ENCODE results near the gene CCR1. TPM values are rescaled to one million over a fixed set of nuclear protein-coding genes. Genes with fewer than 3 reads are reported as not detected.

CCR1 gene
- total RNA-seq, 2 experiments from 2014 or later: not detected

DNA sequence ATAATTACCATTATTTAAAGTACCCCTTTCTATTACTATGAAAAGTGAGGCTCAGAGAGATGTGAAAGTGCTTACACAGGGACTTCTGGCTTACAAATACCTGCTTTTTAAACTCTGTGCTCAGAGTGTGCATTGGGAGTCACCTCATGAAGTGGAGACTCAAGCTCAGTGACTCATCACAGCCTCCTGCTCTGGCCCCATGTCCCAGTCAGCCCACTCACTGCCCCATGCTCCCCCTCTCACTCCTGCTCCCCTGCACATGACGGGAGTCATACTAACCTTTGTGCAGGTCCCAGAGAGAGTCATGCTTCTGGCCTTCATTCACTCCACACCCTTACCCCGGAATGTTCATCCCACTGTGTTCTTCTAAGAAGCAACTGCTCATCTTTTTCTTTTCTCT, 20.2 kb downstream of the CCR1 start:
- intact Hi-C loops (cut with micrococcal nuclease; ENCODE audit: unreplicated experiment): loop anchor here (5.0 kb wide), 1 partner anchor 91 kb away; no protein-coding TSS in a partner anchor
- H3K79me2 ChIP-seq (ENCODE audit: insufficient read depth, low read depth, low read length): no peaks in the 10 kb centered on the region
- H3K36me3 ChIP-seq (ENCODE audit: insufficient read depth, low read length): no peaks in the 10 kb centered on the region
- no peak for TF ChIP-seq EZH2phosphoT487 (IDR thresholded peaks at IDR 0.05; ENCODE audit: borderline replicate concordance, low read depth, low read length)
- TF ChIP-seq, protein P1, sequence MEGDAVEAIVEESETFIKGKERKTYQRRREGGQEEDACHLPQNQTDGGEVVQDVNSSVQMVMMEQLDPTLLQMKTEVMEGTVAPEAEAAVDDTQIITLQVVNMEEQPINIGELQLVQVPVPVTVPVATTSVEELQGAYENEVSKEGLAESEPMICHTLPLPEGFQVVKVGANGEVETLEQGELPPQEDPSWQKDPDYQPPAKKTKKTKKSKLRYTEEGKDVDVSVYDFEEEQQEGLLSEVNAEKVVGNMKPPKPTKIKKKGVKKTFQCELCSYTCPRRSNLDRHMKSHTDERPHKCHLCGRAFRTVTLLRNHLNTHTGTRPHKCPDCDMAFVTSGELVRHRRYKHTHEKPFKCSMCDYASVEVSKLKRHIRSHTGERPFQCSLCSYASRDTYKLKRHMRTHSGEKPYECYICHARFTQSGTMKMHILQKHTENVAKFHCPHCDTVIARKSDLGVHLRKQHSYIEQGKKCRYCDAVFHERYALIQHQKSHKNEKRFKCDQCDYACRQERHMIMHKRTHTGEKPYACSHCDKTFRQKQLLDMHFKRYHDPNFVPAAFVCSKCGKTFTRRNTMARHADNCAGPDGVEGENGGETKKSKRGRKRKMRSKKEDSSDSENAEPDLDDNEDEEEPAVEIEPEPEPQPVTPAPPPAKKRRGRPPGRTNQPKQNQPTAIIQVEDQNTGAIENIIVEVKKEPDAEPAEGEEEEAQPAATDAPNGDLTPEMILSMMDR (conservative IDR thresholded peaks at IDR 0.05; ENCODE audit: low read length): no peak
- H3K4me3 ChIP-seq (ENCODE audit: low read depth, low read length, poor library complexity, severe bottlenecking): no peak overlapping the region
- no peak overlapping the region for H2AFZ ChIP-seq (ENCODE audit: low read length)
- H3K4me2 ChIP-seq (ENCODE audit: low read length): no peak overlapping the region
- ChIA-PET CTCF (ENCODE audit: unreplicated experiment) (no interaction called here), POLR2A (no interaction called here)
- H3K27ac ChIP-seq (ENCODE audit: low read depth, low read length, poor library complexity, severe bottlenecking): no peak overlapping the region
- no TSS peak for BruUV-seq (replicated peaks)
- H3K9me2 ChIP-seq (ENCODE audit: insufficient read depth, low read length): no peaks in the 10 kb centered on the region
- DNase-seq (ENCODE audit: low spot score): no peak
- peaks cover 11% of the 10 kb centered on the region for H3K4me1 ChIP-seq (ENCODE audit: insufficient read depth, low read length, poor library complexity, severe bottlenecking)
- H4K20me1 ChIP-seq (ENCODE audit: insufficient read depth, low read length): no peaks in the 10 kb centered on the region
- H3K9me3 ChIP-seq (ENCODE audit: low read length): no peaks in the 10 kb centered on the region

DNA sequence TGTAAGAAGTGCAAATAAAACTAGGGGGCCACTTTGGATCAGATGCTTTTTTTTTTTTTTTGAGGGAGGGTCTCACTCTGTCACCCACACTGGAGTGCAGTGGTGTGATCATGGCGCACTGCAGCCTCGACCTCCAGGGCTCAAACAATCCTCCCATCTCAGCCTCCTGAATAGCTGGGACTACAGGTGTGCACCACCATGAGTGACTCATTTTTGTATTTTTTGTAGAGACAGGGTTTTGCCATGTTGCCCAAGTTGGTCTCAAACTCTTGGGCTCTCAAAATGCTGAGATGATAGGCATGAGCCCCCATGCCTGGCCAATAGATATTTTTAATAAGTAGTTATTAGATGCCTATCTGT, 20.8 kb downstream of the CCR1 start:
- H3K9me3 ChIP-seq (ENCODE audit: low read length): no peaks in the 10 kb centered on the region
- TF ChIP-seq, protein P1 (conservative IDR thresholded peaks at IDR 0.05; ENCODE audit: low read length): no peak
- TF ChIP-seq EZH2phosphoT487 (IDR thresholded peaks at IDR 0.05; ENCODE audit: borderline replicate concordance, low read depth, low read length): no peak
- H2AFZ ChIP-seq (ENCODE audit: low read length): no peak overlapping the region
- H3K4me1 ChIP-seq (ENCODE audit: insufficient read depth, low read length, poor library complexity, severe bottlenecking): peaks cover 11% of the 10 kb centered on the region
- no peak overlapping the region for H3K4me2 ChIP-seq (ENCODE audit: low read length)
- H3K36me3 ChIP-seq (ENCODE audit: insufficient read depth, low read length): no peaks in the 10 kb centered on the region
- H3K9me2 ChIP-seq (ENCODE audit: insufficient read depth, low read length): no peaks in the 10 kb centered on the region
- no peaks in the 10 kb centered on the region for H4K20me1 ChIP-seq (ENCODE audit: insufficient read depth, low read length)
- POLR2A ChIA-PET: interaction anchor here (0.7 kb wide), 2 partner anchors 101 to 1236 kb away, joined by 3 read pairs; no protein-coding TSS in a partner anchor
- H3K4me3 ChIP-seq (ENCODE audit: low read depth, low read length, poor library complexity, severe bottlenecking): no peak overlapping the region
- H3K79me2 ChIP-seq (ENCODE audit: insufficient read depth, low read depth, low read length): no peaks in the 10 kb centered on the region
- DNase-seq (ENCODE audit: low spot score): no peak
- CTCF ChIA-PET (ENCODE audit: unreplicated experiment): no interaction called here
- no peak overlapping the region for H3K27ac ChIP-seq (ENCODE audit: low read depth, low read length, poor library complexity, severe bottlenecking)
- BruUV-seq (replicated peaks): no TSS peak
- intact Hi-C loops (cut with micrococcal nuclease; ENCODE audit: unreplicated experiment): loop anchor here (5.0 kb wide), 1 partner anchor 90 kb away; no protein-coding TSS in a partner anchor

DNA sequence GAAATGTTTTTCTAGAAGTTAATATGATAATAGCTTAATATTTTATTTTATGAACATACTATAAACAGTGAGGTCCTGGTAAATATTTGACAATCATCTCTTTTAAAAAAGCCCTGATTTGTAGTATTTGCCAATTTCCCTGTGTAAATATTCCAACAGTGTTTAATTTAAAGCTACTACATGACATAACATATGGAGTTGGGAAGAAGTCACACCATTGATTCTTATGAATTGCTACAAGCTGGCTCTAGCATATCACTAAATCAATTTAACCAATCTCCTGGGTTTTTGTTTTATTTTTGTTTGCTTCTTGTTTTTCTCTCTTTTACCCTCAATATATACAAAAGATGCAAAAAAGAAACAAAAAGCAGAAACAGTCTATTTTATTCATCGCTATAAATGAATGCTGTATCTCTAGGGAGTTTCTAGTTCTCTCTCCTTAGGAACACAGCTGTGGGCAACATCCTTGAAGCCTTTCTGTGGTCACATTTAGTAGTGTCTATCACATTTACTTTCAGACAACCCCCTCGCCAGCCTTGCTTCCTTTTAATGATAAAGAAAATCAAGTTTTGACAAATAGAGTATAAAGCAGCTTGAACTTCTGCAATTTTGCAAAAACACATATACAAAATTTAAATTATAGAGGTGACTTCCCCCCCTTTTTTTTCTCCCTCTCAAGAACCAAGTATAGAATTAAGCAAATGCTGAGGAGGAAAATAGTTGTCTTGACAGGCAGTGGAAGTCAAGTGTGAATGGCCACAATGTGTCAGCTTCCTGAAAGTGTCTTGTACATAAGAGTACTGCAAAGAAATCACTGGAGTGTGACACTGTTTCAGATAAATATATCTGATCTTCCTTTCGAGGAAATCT, 21.4 kb downstream of the CCR1 start:
- Histone ChIP-seq H3K4me3 (ENCODE audit: low read depth, low read length, poor library complexity, severe bottlenecking) (no peak overlapping the region), H3K36me3 (ENCODE audit: insufficient read depth, low read length) (no peaks in the 10 kb centered on the region), H3K4me2 (ENCODE audit: low read length) (peak overlapping the region; percentile 20; the same call in 1 of the 2 replicates), H4K20me1 (ENCODE audit: insufficient read depth, low read length) (no peaks in the 10 kb centered on the region), H3K9me2 (ENCODE audit: insufficient read depth, low read length) (no peaks in the 10 kb centered on the region), H3K27ac (ENCODE audit: low read depth, low read length, poor library complexity, severe bottlenecking) (no peak overlapping the region), H3K9me3 (ENCODE audit: low read length) (no peaks in the 10 kb centered on the region), H3K79me2 (ENCODE audit: insufficient read depth, low read depth, low read length) (no peaks in the 10 kb centered on the region), H2AFZ (ENCODE audit: low read length) (no peak overlapping the region), H3K4me1 (ENCODE audit: insufficient read depth, low read length, poor library complexity, severe bottlenecking) (peaks cover 11% of the 10 kb centered on the region)
- no TSS peak for BruUV-seq (replicated peaks)
- CTCF ChIA-PET (ENCODE audit: unreplicated experiment): no interaction called here
- DNase-seq (ENCODE audit: low spot score): peak; percentile 67
- TF ChIP-seq, protein P1 (conservative IDR thresholded peaks at IDR 0.05; ENCODE audit: low read length): no peak
- TF ChIP-seq EZH2phosphoT487 (IDR thresholded peaks at IDR 0.05; ENCODE audit: borderline replicate concordance, low read depth, low read length): no peak
- POLR2A ChIA-PET: interaction anchor here (0.7 kb wide), 2 partner anchors 102 to 1235 kb away, joined by 3 read pairs; no protein-coding TSS in a partner anchor
- intact Hi-C loops (cut with micrococcal nuclease; ENCODE audit: unreplicated experiment): loop anchor here (5.0 kb wide), 1 partner anchor 89 kb away; no protein-coding TSS in a partner anchor
